ENCODE data around the gene TM9SF3.
"Not testable (repeated sequence)": the region's sequence is repeated elsewhere in the genome, so short reads cannot be mapped to it uniquely, and the experiment has no call there.

TM9SF3 gene

GRCh38 chr10:96596422-96597407 lies 9.9 kb upstream of the TM9SF3 start:
- no peak for DNase-seq

- DNase-seq: no peak
Measured at GRCh38 chr10:96595741-96596140, 8.9 kb upstream of the TM9SF3 start.

- peak; percentile 38 for DNase-seq
Measured at GRCh38 chr10:96591946-96592345, 5.1 kb upstream of the TM9SF3 start.

- no peak for DNase-seq
Measured at GRCh38 chr10:96588616-96589419, 2.0 kb upstream of the TM9SF3 start.

GRCh38 chr10:96588060-96588554 lies 1.3 kb upstream of the TM9SF3 start:
- no peak for DNase-seq

GRCh38 chr10:96587264-96588059 lies 650 bp upstream of the TM9SF3 start:
- DNase-seq: peak; percentile 23

- DNase-seq: no peak
Measured at GRCh38 chr10:96585736-96586418, 935 bp downstream of the TM9SF3 start.

- DNase-seq: no peak
Measured at GRCh38 chr10:96584474-96584873, 2.3 kb downstream of the TM9SF3 start.

GRCh38 chr10:96584035-96584434 lies 2.8 kb downstream of the TM9SF3 start:
- DNase-seq: no peak

- DNase-seq: no peak
Measured at GRCh38 chr10:96579133-96579532, 7.7 kb downstream of the TM9SF3 start.

GRCh38 chr10:96578633-96579032 lies 8.2 kb downstream of the TM9SF3 start:
- DNase-seq: no peak

- no peak for DNase-seq
Measured at GRCh38 chr10:96578022-96578421, 8.8 kb downstream of the TM9SF3 start.

- DNase-seq: no peak
Measured at GRCh38 chr10:96577069-96577468, 9.7 kb downstream of the TM9SF3 start.

GRCh38 chr10:96576277-96576980 lies 10.4 kb downstream of the TM9SF3 start:
- no peak for DNase-seq

GRCh38 chr10:96574564-96574963 lies 12.2 kb downstream of the TM9SF3 start:
- not testable (repeated sequence) for DNase-seq

- no peak for DNase-seq
Measured at GRCh38 chr10:96573036-96573435, 13.8 kb downstream of the TM9SF3 start.

- DNase-seq: no peak
Measured at GRCh38 chr10:96570983-96571964, 15.5 kb downstream of the TM9SF3 start.

GRCh38 chr10:96570511-96570910 lies 16.3 kb downstream of the TM9SF3 start:
- DNase-seq: no peak

- no peak for DNase-seq
Measured at GRCh38 chr10:96568402-96568801, 18.4 kb downstream of the TM9SF3 start.

GRCh38 chr10:96565774-96566173 lies 21.0 kb downstream of the TM9SF3 start:
- DNase-seq: no peak
